Muscle layer of duodenum (tissue), 2 donors: ENCODE results near the gene ARHGEF3.
"Not testable (repeated sequence)": the region's sequence is repeated elsewhere in the genome, so short reads cannot be mapped to it uniquely, and the experiment has no call there.

Source experiments
- H3K27ac ChIP-seq: one replicate; pipeline ENCODE4 v1.7.0; 2013; ENCODE audit warnings: mild to moderate bottlenecking, low read length
- H3K27me3 ChIP-seq: one replicate; pipeline ENCODE4 v1.7.0; 2013; ENCODE audit warnings: low read depth, mild to moderate bottlenecking, control low read depth, low read length
- H3K36me3 ChIP-seq, 2 donors: one replicate each; pipeline ENCODE4 v1.7.0; 2013; ENCODE audit warnings: low read length in 2 of 2, control low read depth in 1 of 2, mild to moderate bottlenecking in 1 of 2; ENCODE audit not compliant: insufficient read depth in 2 of 2, control insufficient read depth in 1 of 2
- H3K4me1 ChIP-seq, 2 donors: one replicate each; pipeline ENCODE4 v1.7.0; 2013; ENCODE audit warnings: low read length in 2 of 2, mild to moderate bottlenecking in 2 of 2, control low read depth in 1 of 2, moderate library complexity in 1 of 2; ENCODE audit not compliant: insufficient read depth in 2 of 2, control insufficient read depth in 1 of 2
- H3K4me3 ChIP-seq, 2 donors: one replicate each; pipeline ENCODE4 v1.7.0; 2013; ENCODE audit warnings: low read length in 2 of 2, low read depth in 1 of 2, mild to moderate bottlenecking in 1 of 2
- H3K9me3 ChIP-seq, 2 donors: one replicate each; pipeline ENCODE4 v1.7.0; 2013; ENCODE audit warnings: low read length in 2 of 2, control low read depth in 1 of 2, mild to moderate bottlenecking in 1 of 2; ENCODE audit not compliant: control insufficient read depth in 1 of 2
- donor health status: healthy.

The ARHGEF3 gene

GRCh38 chr3:56764184-56764583 lies 37.6 kb downstream of the ARHGEF3 start:
- Histone ChIP-seq H3K9me3 (no peaks in the 10 kb centered on the region), H3K4me3 (no peak overlapping the region), H3K4me1 (peaks cover 0 to 3% of the 10 kb centered on the region in 2 donors), H3K27ac (no peak overlapping the region), H3K36me3 (no peaks in the 10 kb centered on the region), H3K27me3 (no peaks in the 10 kb centered on the region)

GRCh38 chr3:56763233-56763632 lies 38.5 kb downstream of the ARHGEF3 start:
- Histone ChIP-seq H3K9me3 (no peaks in the 10 kb centered on the region), H3K4me3 (no peak overlapping the region), H3K27ac (no peak overlapping the region), H3K27me3 (no peaks in the 10 kb centered on the region), H3K36me3 (no peaks in the 10 kb centered on the region), H3K4me1 (peaks cover 3 to 11% of the 10 kb centered on the region in 2 donors)

GRCh38 chr3:56762718-56763117 lies 39.0 kb downstream of the ARHGEF3 start:
- no peak overlapping the region for H3K27ac ChIP-seq
- H3K36me3 ChIP-seq = no peaks in the 10 kb centered on the region
- H3K9me3 ChIP-seq = no peaks in the 10 kb centered on the region
- H3K27me3 ChIP-seq = no peaks in the 10 kb centered on the region
- H3K4me1 ChIP-seq = peaks cover 3 to 11% of the 10 kb centered on the region in 2 donors
- no peak overlapping the region for H3K4me3 ChIP-seq

GRCh38 chr3:56761887-56762651 lies 39.7 kb downstream of the ARHGEF3 start:
- H3K27me3 ChIP-seq = no peaks in the 10 kb centered on the region
- no peaks in the 10 kb centered on the region for H3K9me3 ChIP-seq
- no peak overlapping the region for H3K4me3 ChIP-seq
- peaks cover 3 to 11% of the 10 kb centered on the region in 2 donors for H3K4me1 ChIP-seq
- no peak overlapping the region for H3K27ac ChIP-seq
- no peaks in the 10 kb centered on the region for H3K36me3 ChIP-seq

GRCh38 chr3:56761023-56761422 lies 40.7 kb downstream of the ARHGEF3 start:
- Histone ChIP-seq H3K36me3 (no peaks in the 10 kb centered on the region), H3K27me3 (no peaks in the 10 kb centered on the region), H3K4me1 (peaks cover 3 to 11% of the 10 kb centered on the region in 2 donors), H3K4me3 (no peak overlapping the region), H3K27ac (no peak overlapping the region), H3K9me3 (no peaks in the 10 kb centered on the region)

- Histone ChIP-seq H3K36me3 (no peaks in the 10 kb centered on the region), H3K9me3 (no peaks in the 10 kb centered on the region), H3K4me1 (peaks cover 13 to 15% of the 10 kb centered on the region in 2 donors), H3K27me3 (no peaks in the 10 kb centered on the region), H3K27ac (no peak overlapping the region), H3K4me3 (no peak overlapping the region)
These were observed 42.2 kb downstream of the ARHGEF3 start for GRCh38 chr3:56759532-56759931.

GRCh38 chr3:56758539-56758981 lies 43.2 kb downstream of the ARHGEF3 start:
- peaks cover 13 to 15% of the 10 kb centered on the region in 2 donors for H3K4me1 ChIP-seq

GRCh38 chr3:56758042-56758441 lies 43.7 kb downstream of the ARHGEF3 start:
- not testable (repeated sequence) for H3K9me3 ChIP-seq, H3K4me3 ChIP-seq, H3K36me3 ChIP-seq, H3K27ac ChIP-seq, H3K27me3 ChIP-seq
- peaks cover 13 to 15% of the 10 kb centered on the region in 2 donors for H3K4me1 ChIP-seq

More at GRCh38 chr3:56758539-56758981, 43.2 kb downstream of the ARHGEF3 start:
- Histone ChIP-seq H3K4me3 (peak overlapping the region in 1 of 2 donors; percentile 4), H3K9me3 (no peaks in the 10 kb centered on the region), H3K36me3 (peaks cover 0 to 4% of the 10 kb centered on the region in 2 donors), H3K27ac (peak overlapping the region; percentile 35), H3K27me3 (no peaks in the 10 kb centered on the region)

- no peaks in the 10 kb centered on the region for H3K27me3 ChIP-seq
- H3K4me1 ChIP-seq = peaks cover 13 to 15% of the 10 kb centered on the region in 2 donors
- H3K36me3 ChIP-seq = peaks cover 6 to 16% of the 10 kb centered on the region in 2 donors
- H3K4me3 ChIP-seq = peak overlapping the region in 1 of 2 donors; percentile 8
- H3K9me3 ChIP-seq = no peaks in the 10 kb centered on the region
- H3K27ac ChIP-seq = peak overlapping the region; percentile 1
These were observed 46.9 kb downstream of the ARHGEF3 start for GRCh38 chr3:56754741-56755417.

GRCh38 chr3:56753206-56753820 lies 48.4 kb downstream of the ARHGEF3 start:
- H3K36me3 ChIP-seq = peaks cover 6 to 16% of the 10 kb centered on the region in 2 donors
- H3K4me1 ChIP-seq = peaks cover 10 to 13% of the 10 kb centered on the region in 2 donors
- no peaks in the 10 kb centered on the region for H3K27me3 ChIP-seq
- no peak overlapping the region for H3K4me3 ChIP-seq
- no peak overlapping the region for H3K27ac ChIP-seq
- H3K9me3 ChIP-seq = no peaks in the 10 kb centered on the region

GRCh38 chr3:56751056-56751707 lies 50.6 kb downstream of the ARHGEF3 start:
- Histone ChIP-seq H3K36me3 (peaks cover 11 to 16% of the 10 kb centered on the region in 2 donors), H3K9me3 (no peaks in the 10 kb centered on the region), H3K27me3 (no peaks in the 10 kb centered on the region), H3K4me1 (peaks cover 10 to 13% of the 10 kb centered on the region in 2 donors), H3K27ac (no peak overlapping the region), H3K4me3 (no peak overlapping the region)
